Kasumi-1 (cell line): ENCODE measurements around the gene SMG9.
A peak's percentile ranks its signal among the peaks of the same experiment; 100 is the strongest.
"Not testable (repeated sequence)": the region's sequence is repeated elsewhere in the genome, so short reads cannot be mapped to it uniquely, and the experiment has no call there.

Experiments
- DNase-seq, 2 experiments: peaks; one replicate each; lab custom pipeline; 2025; lab: John Stamatoyannopoulos, UW

The SMG9 gene

DNA sequence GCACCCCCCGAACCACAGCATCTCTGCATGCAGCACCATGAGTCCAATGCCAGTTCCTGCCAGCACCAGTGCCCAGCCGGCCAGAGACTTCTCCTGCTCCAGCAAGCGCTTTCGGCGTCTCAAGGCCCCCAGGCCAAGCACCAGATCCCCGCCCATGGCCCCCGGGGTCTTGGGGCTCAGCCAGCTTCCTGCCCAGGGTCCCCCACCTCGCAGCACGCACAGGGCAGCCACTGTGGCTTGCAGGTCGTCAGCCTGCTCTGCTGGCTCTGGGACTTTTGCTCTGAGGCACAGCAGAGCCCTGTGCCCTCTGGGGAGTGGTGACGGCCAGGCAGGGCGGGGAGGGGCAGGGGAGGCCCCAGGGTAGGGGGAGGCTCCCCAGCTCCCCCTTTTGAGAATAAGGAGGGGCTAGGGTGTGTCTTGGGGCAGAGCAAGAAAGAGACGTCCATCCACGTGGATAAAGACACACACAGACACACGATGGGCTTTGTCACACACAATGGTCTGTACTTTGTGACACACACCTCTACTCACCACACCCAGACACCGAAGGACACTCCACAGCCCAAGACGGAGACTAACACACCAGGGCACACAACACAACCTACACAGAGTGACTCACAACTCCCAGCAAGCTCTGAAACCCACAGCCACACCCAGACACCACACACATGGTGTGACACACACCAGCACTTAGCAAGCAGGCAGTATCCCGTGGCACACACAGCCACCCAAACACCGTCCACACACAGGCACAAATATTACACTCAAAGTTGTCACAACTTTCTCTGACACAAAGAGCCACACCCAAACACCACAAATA lies 26.2 kb upstream of the SMG9 start, which contains the start of gene KCNN4:
TSS of gene KCNN4 (minus strand) at position 268 of the 820 bp plus-strand sequence. CDS start at position 156, 112 bp downstream.
- DNase-seq: peak; percentile 60 to 64

DNA sequence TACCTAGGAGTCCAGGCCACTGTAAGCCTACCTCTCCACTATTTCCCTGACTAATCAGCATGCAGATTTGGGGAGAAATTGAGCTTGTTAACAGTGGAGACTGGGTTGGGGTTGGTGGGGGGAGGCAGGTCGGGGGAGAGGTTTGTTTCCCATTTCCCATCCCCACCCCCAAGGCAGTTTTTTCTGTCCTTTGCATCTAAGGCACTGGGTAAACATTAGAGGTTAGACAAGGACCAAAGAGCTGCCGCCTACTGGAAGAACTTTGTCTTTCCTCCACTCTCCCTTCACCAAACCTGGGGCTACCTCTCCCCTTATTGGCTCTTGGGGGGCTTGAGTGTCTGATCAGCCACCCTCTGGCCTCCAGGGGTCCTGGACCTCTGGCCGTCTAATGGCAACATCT lies 25.1 kb upstream of the SMG9 start:
- DNase-seq: peak; percentile 66 to 69

- DNase-seq: no peak
Measured at GRCh38 chr19:43779147-43779819, 24.5 kb upstream of the SMG9 start.

- no peak for DNase-seq
Measured at GRCh38 chr19:43778651-43779050, 23.9 kb upstream of the SMG9 start.

GRCh38 chr19:43777163-43777695 lies 22.5 kb upstream of the SMG9 start:
- DNase-seq: peak; percentile 96 to 97

DNA sequence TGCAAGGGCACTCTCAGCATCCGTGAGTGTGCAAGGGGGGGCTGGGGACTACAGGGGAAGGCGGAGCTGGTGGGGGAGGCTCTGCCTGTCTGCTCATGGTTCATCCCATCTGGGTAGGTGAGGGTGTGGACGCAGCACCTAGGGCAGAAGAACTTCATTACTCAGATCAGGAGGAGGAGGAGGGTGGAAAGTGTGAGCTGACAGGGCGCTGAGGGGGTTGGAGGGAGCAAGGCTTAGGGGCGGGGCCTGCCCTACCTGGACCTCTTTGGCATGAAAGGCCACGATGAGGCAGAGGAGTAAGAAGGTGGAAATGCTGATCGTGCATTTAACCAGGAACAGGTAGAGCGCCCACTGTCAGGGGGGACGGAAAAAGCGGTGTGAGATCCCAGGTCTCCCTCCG lies 21.5 kb upstream of the SMG9 start:
- no peak for DNase-seq

GRCh38 chr19:43775299-43775890 lies 20.6 kb upstream of the SMG9 start:
- DNase-seq: no peak

GRCh38 chr19:43774940-43775258 lies 20.1 kb upstream of the SMG9 start:
- not testable (repeated sequence) for DNase-seq

DNA sequence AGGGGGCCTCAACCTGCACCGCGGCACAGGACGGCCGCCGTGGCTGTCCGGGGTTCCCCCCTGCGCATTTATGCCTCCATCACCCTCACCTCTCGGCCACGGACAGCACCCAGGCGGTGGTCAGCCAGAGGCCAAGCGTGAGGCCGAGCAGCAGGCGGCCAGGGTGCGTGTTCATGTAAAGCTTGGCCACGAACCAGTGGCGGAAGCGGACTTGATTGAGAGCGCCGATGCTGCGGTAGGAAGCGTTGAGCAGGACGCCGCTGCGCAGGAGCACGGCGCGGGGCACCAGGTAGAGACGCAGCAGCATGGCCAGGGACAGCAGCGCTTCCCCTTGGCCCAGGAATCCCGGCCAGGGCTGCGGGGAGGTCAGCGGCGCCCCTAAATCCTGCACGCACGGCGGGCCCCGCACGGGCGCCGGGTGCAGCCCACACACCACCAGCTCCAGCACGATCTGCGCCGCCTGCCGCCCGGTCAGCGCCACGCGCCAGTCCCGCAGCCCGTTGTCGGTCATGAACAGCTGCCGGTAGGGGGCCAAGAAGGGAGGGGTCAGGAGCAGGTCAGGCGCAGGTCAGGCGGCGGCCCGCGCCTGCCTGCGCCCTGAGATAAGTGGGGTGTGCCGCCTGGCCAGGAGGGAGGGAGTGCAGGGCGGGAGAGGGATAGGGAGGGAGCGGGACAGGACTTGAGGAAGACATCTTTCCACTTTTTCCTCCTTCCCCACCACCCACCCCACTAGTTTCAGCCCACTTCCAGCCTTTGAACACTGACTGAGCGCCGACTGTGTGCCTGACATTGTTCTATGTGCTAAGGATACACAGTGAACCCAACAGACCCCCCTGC lies 19.6 kb upstream of the SMG9 start:
- no peak for DNase-seq

DNA sequence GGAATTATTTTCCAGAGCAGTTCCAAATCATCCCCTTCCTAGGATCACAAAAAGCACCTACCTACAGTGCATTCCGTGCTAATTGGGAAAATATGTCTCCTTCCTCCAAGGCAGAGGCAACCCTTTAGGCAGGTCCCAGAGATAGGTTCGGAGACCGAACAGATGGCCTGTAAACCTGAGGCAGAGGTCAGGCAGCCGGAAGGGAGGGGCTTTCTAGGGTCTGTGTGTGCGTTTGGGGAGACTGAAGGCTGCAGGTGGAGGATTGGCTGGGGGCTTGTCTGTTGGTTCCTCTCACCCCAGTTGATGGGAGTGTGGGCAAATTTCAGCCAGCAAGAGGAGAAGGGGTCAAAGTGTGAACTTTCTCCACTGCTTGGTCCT lies 19.0 kb upstream of the SMG9 start:
- no peak for DNase-seq

DNA sequence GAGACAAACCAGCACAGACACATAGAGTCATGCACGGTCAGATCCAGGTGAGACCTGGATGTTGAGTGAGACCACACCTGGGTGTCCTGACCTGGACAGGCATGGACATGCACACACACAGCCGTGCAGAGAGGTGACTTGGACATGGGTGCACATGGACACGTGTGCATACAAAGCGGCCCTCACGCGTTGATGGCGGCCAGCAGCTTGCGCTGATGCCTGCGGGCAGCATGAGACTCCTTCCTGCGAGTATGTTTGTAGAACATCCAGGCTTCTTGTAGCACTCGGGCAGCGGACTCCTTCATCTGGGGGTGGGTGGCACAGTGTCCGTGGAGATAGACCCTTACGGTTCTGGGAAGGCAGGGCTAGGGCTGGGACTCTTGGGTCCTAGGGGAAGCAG lies 14.5 kb upstream of the SMG9 start:
- no peak for DNase-seq

DNA sequence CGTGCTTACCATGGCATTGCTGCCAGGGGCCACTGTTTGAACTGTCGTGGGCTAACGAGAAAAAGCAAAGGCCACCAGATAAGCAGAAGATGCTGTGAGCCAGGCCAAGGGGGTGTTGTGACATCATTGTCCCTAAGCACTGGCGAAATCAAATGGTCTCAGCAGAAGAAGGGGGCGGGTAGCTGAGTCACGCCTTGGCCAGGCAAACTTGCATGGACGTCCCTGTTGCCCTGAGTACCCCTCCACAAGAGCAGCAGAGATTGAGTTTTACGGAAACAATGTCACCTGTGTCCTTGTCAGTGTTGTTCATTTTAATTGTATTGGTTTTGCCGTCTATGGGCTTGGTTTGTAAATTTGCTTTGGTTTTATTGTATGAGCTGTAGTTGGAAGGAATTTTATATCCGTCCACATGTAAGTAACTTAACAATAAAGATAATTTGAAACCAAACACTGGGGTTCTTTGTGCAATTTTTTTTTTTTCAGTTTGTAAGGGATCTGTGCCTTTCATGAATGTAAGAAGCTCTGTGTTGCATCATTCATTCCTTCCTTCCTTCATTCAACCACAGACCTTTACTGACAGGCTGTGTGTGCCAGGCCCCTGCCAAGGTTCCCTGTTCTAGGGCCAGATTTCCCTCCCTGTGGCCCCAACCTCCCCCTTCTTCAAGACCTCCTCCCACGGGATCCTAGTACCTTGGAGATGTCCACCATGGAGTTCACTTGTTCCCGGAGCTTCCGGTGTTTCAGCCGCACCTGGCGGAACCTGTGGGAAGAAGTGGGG lies 13.7 kb upstream of the SMG9 start:
- peak; percentile 67 to 74 for DNase-seq

- DNase-seq: no peak
Measured at GRCh38 chr19:43767818-43768217, 13.1 kb upstream of the SMG9 start.

GRCh38 chr19:43767316-43767715 lies 12.6 kb upstream of the SMG9 start:
- DNase-seq: no peak

DNA sequence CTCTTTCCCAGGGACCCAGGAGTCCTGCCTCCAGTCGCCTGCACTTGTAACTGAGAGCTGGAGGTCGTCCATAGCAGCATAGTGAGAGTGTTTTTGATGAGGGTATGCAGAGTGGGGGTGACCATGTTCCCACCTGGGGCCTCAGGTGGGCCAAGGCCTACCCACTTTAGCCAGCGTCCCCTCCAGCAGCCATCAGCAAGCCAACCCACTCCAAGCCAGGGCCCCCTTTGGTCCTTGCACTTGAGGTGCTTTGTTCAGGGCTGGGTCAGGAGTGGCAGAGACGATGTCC lies 11.9 kb upstream of the SMG9 start:
- no peak for DNase-seq

DNA sequence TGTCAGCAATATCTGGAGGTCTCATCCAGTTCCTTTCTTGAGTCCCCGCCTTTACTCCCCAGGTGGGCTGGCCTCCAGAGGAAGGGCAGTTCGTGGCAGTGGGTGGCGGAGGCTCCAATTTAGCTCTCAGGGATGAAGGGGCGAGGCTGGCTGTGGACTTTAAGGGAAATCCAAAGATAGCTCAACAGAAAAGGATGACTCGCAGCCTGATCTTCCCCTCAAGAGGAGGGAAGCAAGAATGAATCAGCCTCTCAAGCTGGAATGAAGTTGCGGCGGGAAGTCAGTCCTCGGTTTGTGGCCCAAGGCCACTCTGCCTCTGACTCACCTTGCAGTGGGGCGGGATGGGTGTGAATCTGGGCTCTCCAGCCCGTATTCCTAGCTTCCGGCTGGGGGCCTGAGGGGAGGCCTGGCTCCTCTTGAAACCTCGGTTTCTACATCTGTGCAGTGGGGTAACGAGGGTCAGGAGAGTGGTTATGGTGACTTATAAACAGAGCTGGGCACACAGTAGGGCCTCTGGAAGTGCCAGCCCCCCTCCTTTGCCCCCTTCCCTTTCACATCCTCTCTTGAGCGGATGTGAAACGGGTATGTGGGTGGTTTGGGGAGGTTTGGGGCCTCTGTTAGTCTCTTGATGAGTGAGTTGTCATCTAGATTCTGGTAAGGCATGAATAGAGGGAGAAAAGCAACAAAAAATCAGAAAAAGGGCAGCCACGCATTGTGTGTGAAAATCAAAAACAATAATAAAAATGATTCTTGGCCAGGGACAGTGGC lies 10.5 kb upstream of the SMG9 start:
- DNase-seq: peak; percentile 94

- not testable (repeated sequence) for DNase-seq
Measured at GRCh38 chr19:43764684-43765083, 9.9 kb upstream of the SMG9 start.

- DNase-seq: peak in 1 of 2 experiments; percentile 21
Measured at GRCh38 chr19:43763473-43763939, 8.7 kb upstream of the SMG9 start.

GRCh38 chr19:43762814-43763213 lies 8.1 kb upstream of the SMG9 start:
- no peak for DNase-seq

- no peak for DNase-seq
Measured at GRCh38 chr19:43760941-43761340, 6.2 kb upstream of the SMG9 start.

DNA sequence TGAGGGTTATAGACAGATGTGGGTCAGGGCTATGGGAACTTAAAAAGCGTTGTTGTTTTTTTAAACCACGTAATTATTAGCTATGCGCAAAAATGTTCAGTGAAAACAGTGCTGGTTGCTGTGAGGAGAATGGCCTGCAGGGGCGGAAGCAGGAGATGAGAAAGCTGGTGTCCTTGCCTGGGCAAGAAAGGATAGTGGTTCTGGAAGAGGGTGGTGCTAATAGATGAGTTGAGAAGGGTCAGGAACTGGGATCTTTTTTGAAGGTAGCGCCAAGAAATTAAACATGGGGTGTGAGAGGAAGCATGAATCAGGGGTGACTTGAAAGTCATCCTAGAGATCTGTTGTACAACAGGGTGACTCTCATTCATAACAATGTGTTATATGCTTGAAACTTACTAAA lies 4.8 kb upstream of the SMG9 start:
- DNase-seq: peak; percentile 15 to 33
